GM11168 (cell line): Measurements from ENCODE around the gene GABRG3.
"Not testable (repeated sequence)": the region's sequence is repeated elsewhere in the genome, so short reads cannot be mapped to it uniquely, and the experiment has no call there.

Experiments
- in situ Hi-C: fragments of 300-500 bp; cut with MboI; formaldehyde crosslinking; loops from one replicate; pipeline ENCODE4 v1.12.0; 2022; ENCODE audit warnings: low sequenced_read_pairs; ENCODE audit not compliant: unreplicated experiment

Gene GABRG3

DNA sequence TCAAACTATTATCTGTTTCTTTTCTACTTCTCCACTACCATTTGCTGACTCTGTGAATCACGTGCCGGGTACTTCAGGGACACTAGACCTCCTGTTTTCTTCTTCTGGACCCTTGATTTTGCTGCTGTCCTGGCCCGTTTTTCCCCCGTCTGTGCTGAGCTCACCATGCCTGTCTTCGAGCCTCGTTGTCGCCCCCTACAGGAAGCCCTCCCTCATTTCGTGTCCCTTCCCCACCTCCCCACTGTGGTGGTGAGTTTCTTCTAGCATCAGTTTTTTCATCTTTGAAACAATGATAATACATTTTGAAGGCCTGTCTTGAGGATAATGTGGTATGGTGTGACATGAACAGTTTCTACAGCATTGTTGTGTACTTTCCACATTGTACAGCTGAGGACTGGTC is 12.8 kb downstream of the GABRG3 start:
- in situ Hi-C loops = no loop called here

- in situ Hi-C loops = no loop called here
Observed at GRCh38 chr15:26985050-26985449, 14.1 kb downstream of the GABRG3 start.

DNA sequence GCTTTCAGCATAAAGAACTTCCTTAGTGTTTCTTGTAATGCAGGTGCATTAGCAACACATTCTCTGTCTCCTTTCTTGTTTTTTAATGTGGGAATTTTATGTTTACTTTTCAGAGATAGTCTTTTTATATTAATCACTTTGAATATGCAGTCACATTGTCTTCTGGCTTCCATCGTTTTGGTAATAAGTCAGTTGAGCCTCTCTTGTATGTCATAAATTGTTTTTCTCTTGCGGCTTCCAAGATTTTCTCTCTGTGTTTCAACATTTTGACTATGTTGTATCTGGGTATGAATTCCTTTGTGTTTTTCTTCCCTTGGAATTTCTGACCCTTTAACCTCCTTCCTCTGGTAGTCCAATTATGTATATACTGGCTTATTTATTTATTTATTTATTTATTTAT is 25.3 kb downstream of the GABRG3 start:
- in situ Hi-C loops = no loop called here

DNA sequence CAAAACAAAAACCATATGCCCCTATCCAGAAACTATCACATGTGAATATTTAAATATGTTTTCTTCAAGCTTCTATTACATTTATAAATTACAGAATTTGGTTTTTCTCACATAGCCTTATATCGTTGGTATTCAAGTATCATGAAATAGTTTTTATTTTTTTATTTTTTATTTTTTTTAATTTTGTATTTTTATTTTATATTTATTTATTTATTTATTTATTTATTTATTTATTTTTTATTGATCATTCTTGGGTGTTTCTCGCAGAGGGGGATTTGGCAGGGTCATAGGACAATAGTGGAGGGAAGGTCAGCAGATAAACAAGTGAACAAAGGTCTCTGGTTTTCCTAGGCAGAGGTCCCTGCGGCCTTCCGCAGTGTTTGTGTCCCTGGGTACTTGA is 32.0 kb downstream of the GABRG3 start:
- in situ Hi-C loops = not testable (repeated sequence)

DNA sequence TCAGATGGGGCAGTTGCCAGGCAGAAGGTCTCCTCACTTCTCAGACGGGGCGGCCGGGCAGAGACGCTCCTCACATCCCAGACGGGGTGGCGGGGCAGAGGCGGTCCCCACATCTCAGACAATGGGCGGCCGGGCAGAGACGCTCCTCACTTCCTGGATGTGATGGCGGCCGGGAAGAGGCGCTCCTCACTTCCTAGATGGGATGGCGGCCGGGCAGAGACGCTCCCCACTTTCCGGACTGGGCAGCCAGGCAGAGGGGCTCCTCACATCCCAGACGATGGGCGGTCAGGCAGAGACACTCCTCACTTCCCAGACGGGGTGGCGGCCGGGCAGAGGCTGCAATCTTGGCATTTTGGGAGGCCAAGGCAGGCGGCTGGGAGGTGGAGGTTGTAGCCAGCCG is 33.2 kb downstream of the GABRG3 start:
- in situ Hi-C loops = not testable (repeated sequence)

DNA sequence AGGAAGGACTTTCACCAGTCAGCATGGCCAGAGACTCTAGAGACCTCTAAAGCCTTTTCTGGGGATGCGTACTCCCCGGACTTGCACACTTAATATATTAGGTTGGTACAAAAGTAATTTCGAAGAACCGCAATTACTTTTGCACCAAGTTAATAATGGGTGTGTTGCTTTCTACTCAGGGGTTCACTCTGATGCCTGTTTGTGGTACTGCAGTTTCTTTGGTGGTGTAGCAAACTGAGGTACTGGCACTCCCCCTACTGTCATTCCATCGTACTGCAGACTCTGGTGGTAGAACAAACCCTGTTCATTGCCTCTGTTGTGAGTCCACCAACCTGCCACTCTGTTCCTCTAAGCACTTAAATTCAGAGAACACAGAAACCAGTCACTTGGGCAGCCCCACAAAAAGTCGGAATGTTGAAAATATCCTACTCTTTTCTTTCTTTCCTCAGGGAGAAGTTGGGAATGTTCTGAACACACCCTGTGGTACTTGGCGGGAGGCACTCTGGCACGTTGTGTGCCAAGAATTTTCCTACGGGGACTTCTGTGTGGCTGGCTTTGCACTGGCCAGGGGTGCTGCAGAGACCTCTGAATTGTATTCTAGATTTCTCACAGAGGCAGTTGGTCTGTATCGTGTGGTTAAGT is 46.3 kb downstream of the GABRG3 start:
- in situ Hi-C loops = no loop called here

DNA sequence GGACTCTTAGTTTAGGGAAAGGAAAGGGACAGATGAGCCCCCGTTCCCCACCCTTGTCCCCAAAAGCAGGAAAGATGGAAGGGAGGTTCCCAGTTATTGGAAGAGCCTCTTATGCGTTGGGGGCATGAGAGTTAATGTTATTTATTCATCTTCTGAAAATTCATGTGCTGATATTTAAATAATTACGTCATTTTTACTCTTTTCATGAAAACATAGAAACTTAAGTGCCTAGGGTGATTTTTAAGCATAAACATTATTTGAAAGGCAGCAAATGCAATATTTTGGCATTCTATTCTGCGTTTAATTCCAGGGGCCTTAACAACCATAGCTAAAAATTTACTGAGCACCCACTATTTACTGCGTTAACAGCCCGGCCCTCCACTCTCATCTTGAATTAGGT is 48.7 kb downstream of the GABRG3 start:
- in situ Hi-C loops = no loop called here

DNA sequence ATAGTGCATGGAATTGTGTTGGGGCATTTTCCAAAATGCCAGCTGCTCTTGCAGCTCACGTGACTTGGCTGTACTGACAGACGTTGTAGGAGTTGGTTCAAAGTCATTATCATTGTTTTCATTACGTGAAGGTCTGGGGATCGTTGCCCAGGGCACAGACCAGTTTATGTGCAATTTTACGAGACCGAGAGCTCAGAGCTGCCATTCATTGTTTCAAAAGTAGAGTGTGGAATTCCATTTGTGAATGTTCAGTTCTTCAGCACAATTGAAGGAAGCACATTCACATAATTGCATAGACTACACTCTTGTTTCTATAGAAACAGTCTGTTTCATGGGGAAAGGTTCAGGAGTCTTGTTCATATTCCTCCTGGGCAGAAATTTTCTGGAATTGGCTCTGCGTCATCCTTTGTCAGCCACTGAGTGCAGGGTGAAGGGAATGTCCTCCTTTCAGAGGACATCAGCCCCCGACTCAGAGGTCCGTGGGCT is 54.5 kb downstream of the GABRG3 start:
- in situ Hi-C loops = no loop called here

GRCh38 chr15:27027229-27027628 is 56.2 kb downstream of the GABRG3 start:
- in situ Hi-C loops = no loop called here

DNA sequence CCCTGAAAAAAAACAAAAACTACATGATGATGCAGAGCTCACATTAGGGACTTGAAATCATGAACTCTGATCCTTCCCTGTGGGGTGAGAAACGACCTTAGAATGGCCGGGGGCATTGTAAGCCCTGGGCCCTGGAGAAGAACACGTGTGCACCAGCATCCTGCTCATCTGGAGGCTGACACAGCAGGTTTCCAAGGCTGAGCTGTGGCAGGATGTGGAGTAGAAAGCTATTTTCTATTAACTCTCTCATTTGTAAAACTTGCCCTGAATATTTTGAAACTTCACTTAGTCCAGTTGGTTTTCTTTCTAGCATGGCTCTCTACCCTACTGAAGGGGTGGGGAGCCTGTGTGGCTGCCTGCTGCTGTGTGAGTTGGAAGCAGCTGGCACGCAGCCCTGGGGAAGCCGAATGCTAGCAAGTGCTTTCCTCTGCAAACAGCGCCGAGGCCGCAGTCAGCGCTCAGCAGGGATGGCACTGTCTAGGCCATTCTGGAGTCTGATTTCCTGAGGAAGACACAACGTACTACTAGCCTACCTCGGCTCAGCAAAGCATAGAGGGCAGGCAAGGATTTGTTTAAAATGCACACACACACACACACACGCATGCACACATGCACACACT is 58.0 kb downstream of the GABRG3 start:
- in situ Hi-C loops = no loop called here

DNA sequence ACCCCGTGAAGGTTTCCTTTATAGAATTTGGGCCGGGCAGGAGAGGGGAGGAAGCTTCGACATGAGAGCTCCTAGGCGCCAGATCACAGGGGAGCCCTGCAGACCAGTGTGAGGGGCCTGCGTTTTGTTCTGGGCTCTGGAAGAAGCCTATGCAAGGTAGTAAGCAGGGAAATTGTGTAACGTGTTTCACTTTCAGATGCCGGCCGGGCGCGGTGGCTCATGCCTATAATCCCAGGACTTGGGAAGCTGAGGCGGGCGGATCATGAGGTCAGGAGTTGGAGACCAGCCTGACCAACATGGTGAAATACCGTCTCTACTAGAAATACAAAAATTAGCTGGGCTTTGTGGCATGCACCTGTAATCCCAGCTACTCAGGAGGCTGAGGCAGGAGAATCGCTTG is 65.2 kb downstream of the GABRG3 start:
- in situ Hi-C loops = no loop called here

- in situ Hi-C loops = no loop called here
Observed at GRCh38 chr15:27037501-27037900, 66.5 kb downstream of the GABRG3 start.

DNA sequence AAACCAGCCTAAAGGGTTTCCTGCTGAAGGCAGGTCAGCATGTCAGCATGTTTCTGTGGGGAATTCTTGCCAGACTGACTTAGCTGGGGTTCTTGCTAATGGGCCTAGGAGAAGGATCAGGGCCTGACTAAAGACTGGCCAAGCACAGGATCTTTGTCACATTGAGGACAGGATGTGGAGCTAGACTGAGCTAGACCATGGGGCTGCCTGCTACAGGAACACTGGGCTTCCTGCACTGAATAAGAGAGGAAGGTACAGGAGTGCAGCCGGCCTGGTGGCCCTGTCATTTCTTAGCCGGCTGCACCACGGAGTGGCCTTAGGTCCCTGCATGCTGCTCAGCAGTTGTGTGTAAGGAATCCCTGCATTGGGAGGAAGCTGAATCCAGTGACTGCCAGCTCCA is 68.2 kb downstream of the GABRG3 start:
- in situ Hi-C loops = no loop called here

GRCh38 chr15:27042230-27042629 is 71.2 kb downstream of the GABRG3 start:
- in situ Hi-C loops = no loop called here

DNA sequence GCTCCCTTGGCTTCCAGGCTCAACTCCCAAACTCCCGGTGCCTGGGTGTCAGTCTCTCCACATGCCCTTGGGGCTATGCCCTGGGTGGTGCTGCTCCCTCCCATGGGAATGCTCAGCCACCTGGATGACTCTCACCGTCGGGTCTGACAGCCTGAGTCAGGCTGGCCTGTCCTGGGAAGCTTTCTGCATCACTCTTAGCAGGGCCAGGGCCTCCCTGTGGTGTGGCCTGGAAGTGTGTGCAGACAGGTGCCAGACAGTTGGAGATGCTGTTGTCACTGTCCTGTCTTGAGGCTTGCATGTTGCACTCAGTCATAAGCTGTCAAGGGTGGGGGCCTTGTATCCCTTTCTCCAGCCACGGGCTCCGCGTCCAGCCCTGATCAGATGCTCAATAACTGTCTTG is 71.7 kb downstream of the GABRG3 start:
- in situ Hi-C loops = no loop called here

GRCh38 chr15:27043770-27044169 is 72.8 kb downstream of the GABRG3 start:
- in situ Hi-C loops = no loop called here

DNA sequence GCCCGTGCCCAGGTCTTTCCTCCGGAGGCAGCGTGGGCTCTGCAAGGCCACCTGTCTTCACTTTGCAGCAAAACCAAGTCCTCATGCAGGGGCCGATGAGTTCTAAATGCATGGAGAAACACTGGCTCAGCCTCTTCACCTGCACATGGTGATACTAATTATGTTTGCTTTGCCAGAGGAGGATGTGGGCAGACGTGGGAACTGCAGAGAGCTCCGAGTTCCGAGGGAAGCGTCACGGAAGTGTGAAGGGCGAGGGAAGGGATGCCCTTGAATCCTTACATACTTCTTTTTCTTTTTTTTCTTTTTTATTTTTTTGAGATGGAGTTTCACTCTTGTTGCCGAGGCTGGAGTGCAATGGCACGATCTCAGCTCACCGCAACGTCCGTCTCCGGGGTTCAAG is 74.8 kb downstream of the GABRG3 start:
- in situ Hi-C loops = no loop called here

GRCh38 chr15:27046880-27047279 is 75.9 kb downstream of the GABRG3 start:
- in situ Hi-C loops = no loop called here

DNA sequence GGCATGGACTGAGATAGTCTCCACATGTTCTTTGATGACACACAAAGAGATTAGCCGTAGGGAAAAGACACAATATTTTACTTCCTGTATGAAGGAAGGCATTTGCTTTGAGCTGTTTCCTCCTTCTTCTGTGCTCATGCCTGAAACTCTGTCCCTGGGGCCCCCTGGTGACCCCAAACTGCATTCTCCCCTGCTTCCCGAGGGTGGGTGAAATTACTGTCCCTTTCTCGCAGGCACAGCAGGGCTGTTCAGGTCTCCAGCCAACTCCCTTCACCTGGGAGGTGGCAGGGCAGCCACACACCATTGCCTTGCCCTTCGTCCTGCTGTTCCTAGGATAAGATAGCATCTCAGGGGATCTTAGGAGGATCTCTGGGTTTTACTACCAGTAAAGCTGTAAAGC is 79.2 kb downstream of the GABRG3 start:
- in situ Hi-C loops = no loop called here

DNA sequence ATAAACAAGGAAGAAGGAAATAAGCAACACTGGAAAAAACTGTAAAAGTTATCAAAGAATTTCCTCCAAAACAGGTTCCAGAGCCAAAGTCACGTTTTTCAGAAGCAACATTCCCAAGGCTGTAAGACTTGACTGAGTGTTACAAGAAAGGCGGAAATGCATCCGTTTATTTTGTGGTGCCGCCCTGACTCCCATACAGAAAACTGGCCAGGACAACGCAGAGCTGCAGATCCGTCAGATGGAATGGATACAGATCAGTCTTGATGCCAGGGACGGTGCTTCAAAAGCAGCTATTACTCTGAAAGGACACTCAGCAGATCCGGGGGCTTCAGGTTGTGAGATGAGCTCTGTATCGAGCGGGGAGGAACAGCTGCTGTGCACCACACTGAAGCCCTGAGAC is 83.4 kb downstream of the GABRG3 start:
- in situ Hi-C loops = no loop called here

- in situ Hi-C loops = no loop called here
Observed at GRCh38 chr15:27057904-27058645, 87.1 kb downstream of the GABRG3 start.

- in situ Hi-C loops = no loop called here
Observed at GRCh38 chr15:27058939-27059338, 88.0 kb downstream of the GABRG3 start.
